Glutamatergic neuron (in vitro differentiated cells): ENCODE results near the gene PLEKHA1. TPM values are rescaled to one million over a fixed set of nuclear protein-coding genes. Genes with fewer than 3 reads are reported as not detected.

ENCODE experiments used
- DNase-seq: peaks from one replicate; pipeline ENCODE4 v3.0.0; 2022
- H3K27ac Mint-ChIP-seq: one replicate; pipeline ENCODE4 v1.8.0; 2020; ENCODE audit warnings: mild to moderate bottlenecking, mixed read lengths, inconsistent platforms; ENCODE audit not compliant: unreplicated experiment
- H3K27me3 Mint-ChIP-seq: one replicate; pipeline ENCODE4 v1.8.0; 2020; ENCODE audit warnings: mild to moderate bottlenecking, moderate library complexity, mixed read lengths, inconsistent platforms; ENCODE audit not compliant: unreplicated experiment
- H3K36me3 Mint-ChIP-seq: one replicate; pipeline ENCODE4 v1.8.0; 2020; ENCODE audit warnings: mild to moderate bottlenecking, mixed read lengths, inconsistent platforms; ENCODE audit not compliant: unreplicated experiment
- H3K4me1 Mint-ChIP-seq: one replicate; pipeline ENCODE4 v1.8.0; 2020; ENCODE audit warnings: mild to moderate bottlenecking, low read depth, mixed read lengths, inconsistent platforms; ENCODE audit not compliant: unreplicated experiment
- H3K4me3 Mint-ChIP-seq: one replicate; pipeline ENCODE4 v1.8.0; 2020; ENCODE audit warnings: mild to moderate bottlenecking, mixed read lengths, inconsistent platforms; ENCODE audit not compliant: unreplicated experiment
- H3K9me3 Mint-ChIP-seq: one replicate; pipeline ENCODE4 v1.8.0; 2020; ENCODE audit warnings: mild to moderate bottlenecking, moderate library complexity, mixed read lengths, inconsistent platforms; ENCODE audit not compliant: unreplicated experiment
- CTCF ChIP-seq: fragments of 200-600 bp; sonication (generic); IDR thresholded peaks from one replicate; pipeline ENCODE4 v1.5.0; 2021; ENCODE audit not compliant: partially characterized antibody, unreplicated experiment
- total RNA-seq: library from RNA; stranded (reverse); fragmentation: NEBNext Ultra II Directional; extraction: Animal tissue kit (Norgen Biotek cat#: 25700); gene quantifications from one replicate; pipeline ENCODE4 v1.2.1, GENCODE V29; 2021; ENCODE audit not compliant: unreplicated experiment

The PLEKHA1 gene
- total RNA-seq, 1 donor from 2014 or later: 31.4 TPM

- Mint-ChIP-seq H3K4me3 (peak overlapping the region; percentile 24), H3K36me3 (no peaks in the 10 kb centered on the region), H3K27ac (peak overlapping the region; percentile 75), H3K9me3 (no peaks in the 10 kb centered on the region), H3K27me3 (peaks cover 5% of the 10 kb centered on the region), H3K4me1 (peaks cover 26% of the 10 kb centered on the region)
- no peak for TF ChIP-seq CTCF
- DNase-seq: no peak
Observed at GRCh38 chr10:122474131-122474818, 99.8 kb downstream of the PLEKHA1 start.

GRCh38 chr10:122475100-122475499, 100.6 kb downstream of the PLEKHA1 start:
- no peak for TF ChIP-seq CTCF
- H3K36me3 Mint-ChIP-seq: no peaks in the 10 kb centered on the region
- H3K4me1 Mint-ChIP-seq: peaks cover 26% of the 10 kb centered on the region
- peak overlapping the region; percentile 24 for H3K4me3 Mint-ChIP-seq
- H3K27ac Mint-ChIP-seq: peak overlapping the region; percentile 75
- H3K9me3 Mint-ChIP-seq: peaks cover 2% of the 10 kb centered on the region
- peaks cover 2% of the 10 kb centered on the region for H3K27me3 Mint-ChIP-seq
- DNase-seq: no peak

GRCh38 chr10:122475591-122476332, 101.3 kb downstream of the PLEKHA1 start:
- peak overlapping the region; percentile 34 for H3K4me3 Mint-ChIP-seq
- peak; percentile 56 for DNase-seq
- no peak for TF ChIP-seq CTCF
- H3K27me3 Mint-ChIP-seq: peaks cover 2% of the 10 kb centered on the region
- peak overlapping the region; percentile 75 for H3K27ac Mint-ChIP-seq
- H3K36me3 Mint-ChIP-seq: no peaks in the 10 kb centered on the region
- peaks cover 26% of the 10 kb centered on the region for H3K4me1 Mint-ChIP-seq
- H3K9me3 Mint-ChIP-seq: peaks cover 2% of the 10 kb centered on the region

GRCh38 chr10:122476333-122476695, 101.8 kb downstream of the PLEKHA1 start:
- Mint-ChIP-seq H3K4me3 (peak overlapping the region; percentile 34), H3K4me1 (peaks cover 26% of the 10 kb centered on the region), H3K36me3 (no peaks in the 10 kb centered on the region), H3K27ac (peak overlapping the region; percentile 75), H3K27me3 (peaks cover 2% of the 10 kb centered on the region), H3K9me3 (peaks cover 2% of the 10 kb centered on the region)
- TF ChIP-seq CTCF: no peak
- no peak for DNase-seq

GRCh38 chr10:122477436-122477835, 102.9 kb downstream of the PLEKHA1 start:
- Mint-ChIP-seq H3K9me3 (peaks cover 2% of the 10 kb centered on the region), H3K27me3 (peaks cover 2% of the 10 kb centered on the region), H3K4me1 (peaks cover 26% of the 10 kb centered on the region), H3K27ac (no peak overlapping the region), H3K36me3 (peaks cover 5% of the 10 kb centered on the region), H3K4me3 (no peak overlapping the region)
- DNase-seq: no peak
- no peak for TF ChIP-seq CTCF
